GM19468 (cell line): ENCODE measurements around the gene RNU4-1.
"Not testable (repeated sequence)": the region's sequence is repeated elsewhere in the genome, so short reads cannot be mapped to it uniquely, and the experiment has no call there.

Experiments
- ATAC-seq: cut with Tn5 transposase; IDR thresholded peaks from one replicate; pipeline ENCODE4 v1.9.1; 2021; ENCODE audit warnings: mild to moderate bottlenecking, moderate library complexity, moderate number of reproducible peaks; ENCODE audit not compliant: unreplicated experiment; ENCODE audit errors: extremely low read depth

The RNU4-1 gene

GRCh38 chr12:120292661-120293531 is at the start of gene RNU4-1:
Gene RNU4-1 (minus strand): TSS chr12:120293237.
- no peak for ATAC-seq

GRCh38 chr12:120342175-120343038 is 49.4 kb upstream of the RNU4-1 start:
- no peak for ATAC-seq

GRCh38 chr12:120339256-120339655 is 46.2 kb upstream of the RNU4-1 start:
- no peak for ATAC-seq

- ATAC-seq: no peak
Measured at GRCh38 chr12:120337730-120338129, 44.7 kb upstream of the RNU4-1 start.

- not testable (repeated sequence) for ATAC-seq
Measured at GRCh38 chr12:120336392-120336791, 43.4 kb upstream of the RNU4-1 start.

GRCh38 chr12:120335447-120335846 is 42.4 kb upstream of the RNU4-1 start:
- not testable (repeated sequence) for ATAC-seq

- no peak for ATAC-seq
Measured at GRCh38 chr12:120332523-120332922, 39.5 kb upstream of the RNU4-1 start.

- no peak for ATAC-seq
Measured at GRCh38 chr12:120332041-120332440, 39.0 kb upstream of the RNU4-1 start.

- ATAC-seq: no peak
Measured at GRCh38 chr12:120331390-120331789, 38.4 kb upstream of the RNU4-1 start.

- ATAC-seq: no peak
Measured at GRCh38 chr12:120328228-120328627, 35.2 kb upstream of the RNU4-1 start.

GRCh38 chr12:120327593-120327992 is 34.6 kb upstream of the RNU4-1 start, which contains the start of gene PLA2G1B:
Gene PLA2G1B (minus strand): TSS chr12:120327779. CDS start chr12:120327753, 26 bp downstream.
- no peak for ATAC-seq

- ATAC-seq: no peak
Measured at GRCh38 chr12:120324841-120325417, 31.9 kb upstream of the RNU4-1 start.

- no peak for ATAC-seq
Measured at GRCh38 chr12:120323772-120324171, 30.7 kb upstream of the RNU4-1 start.

GRCh38 chr12:120321382-120322202 is 28.6 kb upstream of the RNU4-1 start:
- no peak for ATAC-seq

GRCh38 chr12:120317224-120318105 is 24.4 kb upstream of the RNU4-1 start:
- peak; percentile 94 for ATAC-seq

- no peak for ATAC-seq
Measured at GRCh38 chr12:120316798-120317223, 23.8 kb upstream of the RNU4-1 start.

- ATAC-seq: no peak
Measured at GRCh38 chr12:120314220-120314619, 21.2 kb upstream of the RNU4-1 start.

- peak; percentile 85 for ATAC-seq
Measured at GRCh38 chr12:120301962-120302815, 9.2 kb upstream of the RNU4-1 start, which contains the start of gene SIRT4. Gene SIRT4 (plus strand): TSS chr12:120302321. CDS start chr12:120303562, 1,241 bp downstream.
